NOMO-1 (cell line): ENCODE measurements around the gene AGAP1.
"Not testable (repeated sequence)": the region's sequence is repeated elsewhere in the genome, so short reads cannot be mapped to it uniquely, and the experiment has no call there.

Experiments
- DNase-seq, 2 experiments: peaks; one replicate each; lab custom pipeline; 2025; ENCODE audit not compliant: unreplicated experiment in 2 of 2; lab: John Stamatoyannopoulos, UW

AGAP1 gene

DNA sequence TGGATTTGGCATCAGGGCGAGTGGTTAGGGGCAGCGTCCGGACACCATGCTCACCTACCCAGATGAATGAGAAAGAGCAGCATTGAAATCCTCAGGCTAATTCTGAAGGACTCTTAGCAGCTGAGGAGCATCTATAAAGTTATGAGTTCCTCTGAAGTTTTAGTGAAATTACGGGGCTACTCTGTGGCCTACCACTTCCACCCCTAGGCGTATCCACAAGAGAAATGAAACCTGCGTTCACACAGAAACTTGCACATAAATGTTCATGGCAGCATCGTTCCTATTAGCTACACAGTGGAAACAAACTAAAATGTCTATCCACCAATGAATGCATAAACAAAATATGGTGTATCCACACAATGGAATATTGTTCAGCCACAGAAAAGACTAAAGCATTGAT is 576.4 kb downstream of the AGAP1 start:
- no peak for DNase-seq

- DNase-seq, result no peak
Measured at GRCh38 chr2:236073246-236073645, 579.4 kb downstream of the AGAP1 start.

- DNase-seq, result no peak
Measured at GRCh38 chr2:236073867-236074655, 580.2 kb downstream of the AGAP1 start.

DNA sequence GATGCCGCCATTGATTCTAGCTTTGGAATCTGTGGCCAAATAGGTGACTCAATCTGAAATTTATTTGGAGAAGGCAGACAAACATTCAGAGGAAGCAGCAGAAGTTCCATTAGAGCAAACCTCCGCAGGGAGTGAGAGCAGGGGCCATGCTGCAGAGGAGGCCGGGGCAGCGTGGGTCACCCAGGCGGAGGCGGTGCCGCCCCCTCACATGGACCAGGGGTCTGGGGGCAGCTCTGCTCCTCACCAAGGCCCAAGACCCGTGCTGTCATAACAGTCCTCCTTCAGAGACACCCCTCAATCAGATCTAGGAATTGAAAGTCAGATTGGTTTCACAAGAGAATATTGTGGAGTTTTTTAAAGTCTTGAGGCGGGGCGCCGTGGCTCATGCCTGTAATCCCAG is 582.0 kb downstream of the AGAP1 start:
- DNase-seq, result no peak

DNA sequence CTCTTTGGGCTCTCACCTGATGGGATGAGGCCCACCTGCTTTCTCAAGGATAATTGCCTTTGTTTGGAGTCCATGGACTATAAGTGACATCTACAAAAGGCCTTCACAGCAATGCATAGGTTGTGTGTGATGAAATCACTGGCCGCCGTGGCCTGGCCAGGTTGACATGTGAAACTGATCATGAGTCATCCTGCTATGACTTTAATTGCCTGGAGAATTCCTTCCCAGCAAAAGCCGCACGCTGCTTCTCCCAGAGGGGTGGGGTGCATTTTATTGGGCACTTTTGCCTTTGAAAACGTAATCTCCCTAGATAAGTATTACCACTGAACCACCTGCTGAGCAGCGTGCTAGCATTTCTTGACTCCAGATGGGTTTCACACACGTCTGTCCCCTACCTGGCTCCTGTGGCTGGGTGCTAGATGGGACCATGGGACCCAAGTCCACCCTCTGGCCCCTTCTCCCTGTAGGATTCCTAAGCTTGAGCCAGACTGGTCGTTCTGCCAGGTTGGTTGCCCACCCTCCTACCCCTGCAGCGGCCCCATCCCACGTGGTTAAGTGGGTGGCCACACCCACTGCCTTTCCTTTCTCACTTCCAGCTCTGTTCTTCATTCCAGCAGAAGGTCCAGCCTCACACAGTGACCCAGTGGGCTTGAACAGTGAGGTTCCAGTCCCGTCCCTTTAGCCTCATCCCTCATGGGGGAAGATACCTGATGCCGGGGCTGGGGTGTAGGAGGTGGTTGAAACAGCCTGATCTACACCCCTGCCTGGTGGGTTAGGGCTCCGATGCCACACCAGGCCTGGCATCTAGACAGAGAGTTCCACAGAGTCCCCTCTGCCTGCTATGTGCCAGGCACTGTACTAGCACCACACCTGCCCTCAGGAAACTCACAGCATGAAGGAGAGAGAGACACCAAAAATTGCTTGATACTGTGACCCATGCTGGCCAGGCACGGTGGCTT is 584.7 kb downstream of the AGAP1 start:
- no peak for DNase-seq

DNA sequence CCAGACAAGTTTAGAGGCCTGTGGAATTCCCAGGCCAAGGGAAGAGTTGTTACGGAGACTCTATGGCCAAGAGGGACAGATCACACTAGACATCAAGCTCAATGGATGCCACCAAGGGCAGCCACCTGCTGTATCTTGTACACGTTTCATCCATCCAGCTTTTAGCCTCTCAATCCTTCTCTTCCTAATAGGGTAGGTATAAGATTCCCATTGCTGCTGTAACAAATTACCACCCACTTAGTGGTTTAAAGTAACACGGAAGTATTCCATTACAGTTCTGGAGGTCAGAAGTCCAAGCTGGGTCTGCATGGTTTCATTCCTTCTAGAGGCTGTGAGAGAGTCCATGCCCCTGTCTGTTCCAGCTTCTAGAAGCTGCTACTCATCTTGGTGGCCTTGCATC is 586.6 kb downstream of the AGAP1 start:
- DNase-seq, result no peak

GRCh38 chr2:236081171-236081570 is 587.3 kb downstream of the AGAP1 start:
- no peak for DNase-seq

DNA sequence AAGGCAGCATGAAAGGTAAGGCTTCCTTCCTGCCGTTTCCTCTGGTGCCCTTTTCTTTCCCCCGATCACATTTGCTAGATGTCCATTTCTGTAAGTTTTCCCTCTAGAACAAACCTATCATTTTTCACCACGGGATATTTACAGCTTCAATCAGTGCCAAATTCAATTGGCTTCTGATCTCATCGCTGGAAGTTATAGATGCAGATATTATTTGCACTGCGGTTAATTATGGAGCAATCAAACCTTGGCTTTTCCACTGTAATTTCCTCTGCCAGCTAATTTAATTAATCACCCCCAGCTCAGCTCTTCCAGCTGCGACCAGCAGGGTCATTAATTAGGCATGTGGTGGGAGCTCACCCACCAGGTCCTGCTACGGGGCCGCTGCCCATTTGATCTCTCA is 588.2 kb downstream of the AGAP1 start:
- no peak for DNase-seq

DNA sequence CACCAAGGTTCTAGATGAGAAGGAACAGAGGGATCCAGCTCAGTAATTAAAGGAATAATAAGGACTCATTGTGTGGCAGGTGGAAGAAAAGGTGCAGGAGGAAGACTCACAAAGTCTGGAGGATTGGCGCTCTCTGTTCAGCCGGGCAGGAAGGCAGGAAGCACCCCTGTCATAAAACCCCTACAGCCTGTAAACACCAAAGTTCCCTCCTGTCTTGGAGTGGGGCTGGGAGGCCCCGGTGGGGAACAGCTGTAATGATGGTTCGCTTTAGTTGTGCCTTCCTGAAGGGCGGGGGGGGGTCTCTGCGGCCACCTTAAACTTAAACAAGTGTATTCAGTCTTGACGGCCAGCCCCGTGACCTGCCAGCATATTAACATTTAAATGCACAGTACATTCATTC is 590.1 kb downstream of the AGAP1 start:
- no peak for DNase-seq

GRCh38 chr2:236085211-236085610 is 591.4 kb downstream of the AGAP1 start:
- DNase-seq, result no peak

GRCh38 chr2:236085647-236086046 is 591.8 kb downstream of the AGAP1 start:
- no peak for DNase-seq

DNA sequence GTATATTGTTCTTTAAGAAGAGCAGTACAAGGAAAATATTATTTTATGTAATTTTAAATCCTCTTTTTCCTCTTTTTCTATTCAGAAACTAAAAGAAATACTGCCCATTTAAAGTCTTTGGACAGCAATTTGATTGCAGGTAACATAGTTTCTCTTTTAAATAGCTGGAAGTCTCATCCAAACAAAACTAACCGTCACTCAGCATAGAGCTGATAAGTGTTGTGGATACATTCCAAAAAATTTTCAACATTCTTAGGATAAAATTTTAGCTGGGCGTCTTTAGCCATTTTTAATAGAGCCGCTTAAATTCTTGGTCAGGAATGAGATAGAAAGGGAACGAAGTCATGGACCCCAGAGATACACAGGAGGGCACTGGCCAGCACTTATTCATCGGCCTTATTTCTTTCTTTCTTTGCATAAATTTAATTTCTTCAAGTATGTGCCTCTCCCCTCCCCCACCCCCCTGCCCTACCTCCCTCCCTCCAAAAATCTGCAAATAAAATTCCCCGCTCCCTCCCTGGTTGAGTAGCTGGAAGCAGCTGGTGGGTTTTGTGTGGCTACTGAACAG is 592.6 kb downstream of the AGAP1 start:
- DNase-seq, result no peak

DNA sequence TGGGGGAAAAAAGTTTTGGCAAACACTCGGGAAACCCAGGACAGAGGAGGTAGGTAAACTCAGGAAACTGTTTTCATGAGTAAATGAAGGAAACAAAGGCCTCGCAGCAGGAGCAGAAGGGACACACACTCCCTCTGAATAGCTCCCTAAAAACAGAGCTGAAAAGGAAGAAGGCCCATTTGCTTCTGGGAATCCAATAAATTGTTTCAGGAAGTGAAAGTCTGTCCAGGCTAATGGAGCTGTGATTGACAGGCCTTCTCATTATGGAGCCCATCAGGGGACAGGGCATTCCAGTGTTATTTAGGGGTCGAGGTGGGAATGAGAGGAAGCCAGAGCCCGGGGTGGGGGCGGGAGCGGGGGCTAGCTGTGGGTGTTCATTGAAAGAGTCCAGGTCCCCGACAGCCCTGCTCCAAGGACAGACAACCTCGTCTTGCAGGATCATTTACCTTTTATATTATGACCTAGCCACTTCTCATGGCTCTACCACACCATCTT is 593.2 kb downstream of the AGAP1 start:
- no peak for DNase-seq

DNA sequence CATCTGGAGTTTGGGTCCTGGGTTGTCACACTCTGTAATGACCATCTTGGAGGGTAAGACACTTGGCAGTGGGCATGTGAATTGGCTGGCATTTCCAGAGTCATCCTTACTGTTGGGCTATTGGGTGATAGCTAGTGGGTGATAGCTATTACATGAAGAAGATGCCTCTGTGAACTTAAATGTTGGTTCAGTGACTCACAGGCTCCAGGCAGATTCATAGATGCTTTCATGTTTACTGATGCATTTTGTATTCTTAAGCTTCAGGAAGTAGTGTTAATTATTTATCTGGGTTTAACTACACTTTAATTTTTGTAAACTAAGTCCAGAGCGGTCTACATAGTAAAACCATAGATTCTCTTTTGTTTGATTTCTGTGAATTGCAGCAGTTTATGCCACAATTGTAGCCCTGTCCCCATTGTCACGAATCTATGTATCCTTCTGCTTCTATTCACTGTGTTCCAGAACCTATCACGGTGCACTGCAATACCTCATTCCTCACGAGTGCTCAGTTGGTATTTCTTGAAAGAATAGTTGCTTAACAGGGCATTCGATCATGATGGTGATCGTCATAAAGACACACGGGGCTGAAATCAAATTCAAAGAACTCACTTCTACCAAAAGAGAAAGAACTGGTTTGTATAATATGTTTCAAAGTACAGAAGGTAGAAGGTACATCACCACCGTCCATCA is 594.7 kb downstream of the AGAP1 start:
- no peak for DNase-seq

DNA sequence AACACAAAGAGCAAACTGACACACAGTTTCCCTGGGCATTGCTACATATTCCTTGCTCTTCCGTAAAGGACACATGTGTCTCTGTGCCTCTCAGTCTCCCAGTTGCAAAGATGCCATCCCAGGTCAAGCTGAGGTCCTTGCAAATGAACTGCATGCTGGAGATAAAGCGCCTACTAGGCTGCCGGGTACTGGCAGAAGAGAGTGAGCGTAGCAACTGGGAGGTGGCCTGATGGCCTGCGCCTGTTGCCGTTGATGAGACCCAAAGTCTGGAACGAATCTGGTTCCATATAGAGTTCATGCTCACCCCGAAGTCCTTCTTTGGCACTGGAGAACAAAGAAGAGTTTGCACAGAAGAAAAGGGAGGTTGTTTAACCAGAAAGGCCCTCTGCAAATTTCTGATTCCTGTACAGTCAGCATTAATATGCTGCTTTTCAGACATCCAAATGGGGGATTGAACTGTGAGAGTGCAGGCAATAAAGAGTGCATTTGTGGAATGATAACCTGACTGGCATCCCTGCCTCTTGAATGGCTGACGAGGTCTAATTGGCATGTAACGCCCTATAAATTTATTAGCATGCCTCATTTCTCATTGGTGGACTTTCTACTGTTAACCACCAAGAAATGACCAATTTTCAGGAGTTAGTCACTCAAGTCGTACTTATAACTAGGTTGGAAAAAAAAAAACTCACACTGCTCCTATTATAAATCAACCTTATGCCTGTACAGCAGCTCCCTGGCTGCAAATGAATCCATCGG is 595.6 kb downstream of the AGAP1 start:
- no peak for DNase-seq

DNA sequence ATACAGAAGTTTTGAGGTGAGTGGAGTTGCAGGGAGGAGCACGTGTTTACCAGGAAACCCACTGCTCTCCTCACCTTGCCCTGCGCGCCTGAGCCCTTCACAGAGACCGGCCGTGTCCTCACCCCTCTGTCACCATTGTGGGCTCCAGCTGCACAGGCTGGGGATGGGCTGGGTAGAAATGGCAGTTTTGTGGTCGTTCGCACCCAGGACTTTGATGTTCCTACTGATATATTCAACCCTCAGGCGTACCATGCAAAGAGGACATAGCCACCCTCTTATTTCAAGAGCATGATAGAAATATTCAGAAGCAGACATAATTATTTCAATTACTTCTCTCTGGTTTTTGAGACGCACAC is 596.2 kb downstream of the AGAP1 start:
- no peak for DNase-seq

DNA sequence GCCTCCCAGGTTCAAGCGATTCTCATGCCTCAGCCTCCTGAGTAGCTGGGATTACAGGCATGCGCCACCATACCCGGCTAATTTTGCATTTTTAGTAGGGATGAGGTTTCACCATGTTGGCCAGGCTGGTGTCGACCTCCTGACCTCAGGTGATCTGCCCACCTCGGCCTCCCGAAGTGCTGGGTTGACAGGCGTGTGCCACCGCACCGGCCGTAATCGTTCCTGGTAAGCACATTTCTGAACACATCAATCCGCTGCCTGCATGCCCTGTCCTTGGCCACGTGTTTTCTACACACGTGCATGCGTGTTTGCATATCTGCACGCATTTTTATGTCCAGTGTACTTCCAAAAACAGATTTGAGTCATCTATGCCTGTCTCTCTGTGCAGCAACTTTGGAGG is 597.0 kb downstream of the AGAP1 start:
- not testable (repeated sequence) for DNase-seq

- DNase-seq, result no peak
Measured at GRCh38 chr2:236092714-236093113, 598.9 kb downstream of the AGAP1 start.

DNA sequence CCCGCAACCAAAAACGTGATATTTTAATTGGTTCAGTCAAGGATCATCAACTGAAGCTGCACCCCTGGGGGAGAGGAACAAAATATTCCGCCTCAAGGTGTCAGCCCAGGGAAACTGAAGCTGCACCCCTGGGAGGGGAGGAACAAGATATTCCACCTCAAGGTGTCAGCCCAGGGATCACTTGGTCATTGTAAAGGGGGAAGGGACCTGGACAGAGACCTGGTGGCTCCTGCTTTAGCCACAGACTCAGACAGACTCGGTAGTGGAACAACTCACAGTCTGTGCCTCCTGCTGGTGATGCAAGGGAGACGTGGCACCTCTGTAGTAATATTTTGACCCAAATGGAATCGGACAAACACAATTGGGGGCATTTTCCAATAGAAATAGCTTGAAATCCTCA is 599.3 kb downstream of the AGAP1 start:
- DNase-seq, result no peak

GRCh38 chr2:236095504-236095903 is 601.7 kb downstream of the AGAP1 start:
- DNase-seq, result no peak
